ENCODE results near the gene MAP3K3.

- TF ChIP-seq CTCF (conservative IDR thresholded peaks at IDR 0.05) (no peak), EZH2 (IDR thresholded peaks at IDR 0.05; ENCODE audit: low read depth) (no peak)
These were observed 10.9 kb upstream of the MAP3K3 start for GRCh38 chr17:63611354-63611753.
